Fibroblast of skin of scalp (primary cell): ENCODE data around the gene CALML6.
"Not testable (repeated sequence)": the region's sequence is repeated elsewhere in the genome, so short reads cannot be mapped to it uniquely, and the experiment has no call there.

Experiments used
- DNase-seq: peaks from one replicate; pipeline ENCODE4 v3.0.0-alpha.2; 2013

CALML6 gene

DNA sequence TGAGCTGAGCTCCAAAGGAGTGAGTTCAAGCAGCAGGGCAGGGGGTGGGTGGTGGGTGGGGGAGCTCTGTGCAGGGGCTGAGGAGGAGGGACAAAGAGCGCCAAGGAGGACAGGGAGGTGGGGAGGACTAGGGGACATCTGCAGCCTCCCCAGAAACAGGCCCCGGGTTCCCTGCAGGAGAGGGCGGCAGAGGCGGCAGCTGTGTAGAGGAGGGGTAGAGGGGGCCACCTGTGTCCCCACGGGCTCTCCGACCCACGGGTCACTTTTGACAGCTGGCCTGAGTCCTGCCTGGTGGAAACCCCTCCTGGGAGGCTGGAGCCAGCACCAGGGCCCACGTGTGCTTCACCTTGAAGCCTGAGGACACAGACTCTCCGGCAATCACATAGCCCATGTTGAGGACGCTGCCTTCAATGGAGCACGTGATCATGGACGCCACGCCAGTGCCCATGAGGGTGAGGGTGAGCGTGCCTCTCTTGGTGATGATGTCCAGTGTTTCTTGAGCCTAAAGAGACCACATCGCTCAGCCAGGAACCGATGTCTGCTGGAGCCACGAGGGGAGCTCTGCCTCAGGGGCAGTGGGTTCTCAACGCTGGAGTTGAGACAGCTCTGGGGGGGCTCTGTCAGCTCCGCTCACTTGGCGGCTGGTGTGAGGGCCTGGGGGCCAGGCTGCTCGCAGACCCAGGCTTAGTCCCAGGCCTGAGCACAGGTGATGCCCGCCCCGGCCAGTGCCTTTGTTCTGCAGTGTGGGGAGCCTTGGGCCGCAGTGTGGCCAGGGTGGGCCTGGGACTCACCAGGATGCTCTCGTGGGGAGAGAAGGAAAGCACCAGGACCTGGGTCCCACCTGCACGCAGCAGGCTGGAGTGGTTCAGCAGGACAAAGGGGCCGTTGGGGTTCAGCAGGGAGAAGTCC is 10.6 kb downstream of the CALML6 start:
- no peak for DNase-seq

DNA sequence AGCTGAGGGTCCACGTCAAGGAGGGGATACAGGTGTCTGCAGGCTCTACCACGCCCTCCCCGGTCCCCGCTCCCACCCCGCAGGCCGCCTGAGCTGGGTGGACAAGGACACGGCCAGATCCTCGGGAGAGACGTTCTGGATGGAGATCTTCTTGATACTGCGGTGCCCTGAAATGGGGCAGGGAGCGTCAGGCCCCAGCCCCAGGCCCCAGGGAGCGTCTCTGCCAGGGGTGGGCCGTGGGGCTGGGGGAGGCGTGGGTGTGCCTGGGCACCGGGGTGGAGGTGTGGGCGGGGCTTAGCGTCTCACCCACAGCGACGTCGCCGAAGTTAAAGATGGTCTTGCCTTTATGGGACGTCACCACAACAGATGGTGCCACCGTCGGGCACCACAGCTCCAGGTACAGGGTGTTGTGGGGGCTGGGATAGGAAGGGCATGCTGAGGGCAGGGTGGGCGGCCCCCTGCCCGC is 11.3 kb downstream of the CALML6 start:
- no peak for DNase-seq

DNA sequence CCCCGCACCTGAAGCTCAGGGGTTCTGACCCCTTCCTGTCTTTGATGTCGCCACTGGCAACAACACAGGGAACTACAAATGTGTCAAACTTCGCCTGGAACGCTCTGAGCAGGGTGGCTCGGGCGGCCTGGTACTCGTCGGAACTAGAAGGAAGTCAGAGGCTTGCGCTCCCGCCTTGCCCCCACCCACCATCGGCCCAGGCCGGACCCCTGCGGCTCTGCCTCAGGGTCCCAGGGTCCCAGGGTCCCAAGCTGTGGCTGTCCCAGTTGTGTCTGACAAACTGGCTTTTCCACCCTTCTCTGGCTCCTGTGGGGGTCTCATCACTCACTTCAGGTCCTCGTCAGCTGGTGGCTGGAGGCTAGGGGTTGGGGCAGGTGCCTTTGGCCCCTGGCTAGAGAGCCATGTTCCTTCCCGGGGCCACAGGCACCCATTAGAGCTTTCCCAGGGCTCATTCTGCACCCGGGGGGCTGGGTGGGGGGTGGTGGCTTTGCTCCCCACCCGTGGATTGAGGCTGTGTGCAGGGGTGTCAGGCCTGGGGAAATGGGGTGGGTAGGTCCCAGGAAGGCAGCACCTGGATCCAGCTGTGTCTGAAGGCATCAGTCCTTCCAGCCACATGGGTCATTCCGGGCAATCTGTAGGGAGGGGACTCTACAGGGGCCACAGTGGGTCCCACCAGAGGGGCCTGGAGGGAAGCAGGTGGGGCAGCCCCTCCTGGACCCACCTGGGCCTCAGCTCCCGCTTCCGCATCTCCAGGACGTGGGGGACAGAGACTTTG is 12.0 kb downstream of the CALML6 start:
- no peak for DNase-seq

DNA sequence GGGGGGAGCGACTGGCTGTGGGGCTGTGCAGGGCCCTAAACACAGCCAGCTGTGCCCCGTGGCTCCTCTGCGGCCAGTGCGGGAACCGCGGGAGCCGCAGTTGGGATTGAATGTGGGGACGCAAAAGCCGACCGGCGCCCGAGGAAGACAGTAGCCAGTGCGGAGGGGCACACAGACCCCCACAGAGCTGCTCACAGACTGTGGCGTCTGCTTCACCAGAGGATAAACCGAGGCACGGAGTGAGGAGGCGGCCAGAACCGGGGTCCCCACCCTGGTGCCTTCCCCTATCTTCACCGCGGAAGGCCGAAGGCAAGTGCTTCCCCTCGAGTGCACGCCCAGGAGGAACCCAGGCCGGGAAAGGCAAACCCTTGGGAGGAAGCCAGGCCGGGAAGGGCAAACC is 12.7 kb downstream of the CALML6 start:
- DNase-seq, result no peak

DNA sequence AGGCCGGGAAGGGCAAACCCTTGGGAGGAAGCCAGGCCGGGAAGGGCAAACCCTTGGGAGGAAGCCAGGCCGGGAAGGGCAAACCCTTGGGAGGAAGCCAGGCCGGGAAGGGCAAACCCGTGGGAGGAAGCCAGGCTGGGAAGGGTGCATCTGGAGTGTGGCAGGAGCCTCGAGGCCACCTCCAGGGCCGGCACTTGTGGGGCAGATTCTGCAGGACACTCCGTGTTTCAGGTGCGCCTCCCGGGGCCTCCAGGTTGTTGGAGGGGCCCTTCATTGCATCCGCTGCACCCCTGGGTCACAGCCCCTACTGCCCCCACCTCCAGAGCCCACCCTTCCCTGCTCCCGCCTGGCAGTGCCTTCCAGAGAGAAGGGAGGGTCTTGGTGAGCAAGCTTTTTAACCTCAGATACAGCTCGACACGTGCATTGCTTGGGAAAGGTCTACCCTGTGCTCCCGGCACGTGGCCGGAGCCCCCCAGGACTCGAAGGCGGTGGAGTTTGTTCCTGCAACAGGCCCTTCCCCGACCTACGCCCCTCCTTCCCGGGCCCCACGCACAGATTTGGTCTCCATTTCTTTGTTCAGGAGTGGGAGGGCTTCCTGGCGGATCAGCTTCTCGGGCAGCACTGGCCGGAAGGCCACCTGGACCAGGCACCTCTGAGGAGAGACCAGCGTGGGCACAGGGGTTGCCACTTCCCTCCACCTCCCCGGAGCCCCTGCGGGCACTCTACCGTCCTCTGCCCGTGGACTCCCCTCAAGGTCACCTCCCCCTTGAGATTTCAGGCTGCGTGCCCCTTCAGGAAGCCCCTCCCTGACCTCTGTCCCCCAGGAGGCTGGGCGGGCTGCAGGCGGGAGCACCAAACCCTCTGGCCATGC is 13.4 kb downstream of the CALML6 start:
- DNase-seq, result no peak

DNA sequence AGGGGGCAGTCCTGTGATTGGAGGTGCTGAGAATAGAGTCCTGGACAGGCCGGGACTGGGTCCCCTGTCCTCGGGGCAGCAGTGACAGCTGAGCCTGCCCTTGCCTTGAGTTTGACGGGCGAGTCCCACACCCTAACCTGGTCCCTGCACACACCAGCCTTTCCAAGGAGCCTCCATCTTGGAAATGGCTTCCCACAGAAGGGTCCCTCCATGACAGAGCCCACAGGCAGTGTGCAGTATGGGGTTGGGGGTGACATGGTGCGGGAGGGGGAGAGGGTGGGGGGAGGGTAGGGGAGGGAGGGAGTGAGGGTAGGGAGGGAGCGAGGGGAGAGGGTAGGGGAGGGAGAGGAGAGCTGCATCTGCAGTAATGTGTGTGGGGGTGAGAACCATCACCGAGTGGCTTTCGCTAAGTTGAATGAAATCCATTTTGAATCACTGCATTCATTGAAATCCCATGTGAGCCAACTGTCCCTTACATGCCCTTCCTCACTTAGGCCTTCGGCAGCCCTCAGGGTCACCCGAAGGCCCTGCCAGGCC is 14.1 kb downstream of the CALML6 start:
- no peak for DNase-seq

DNA sequence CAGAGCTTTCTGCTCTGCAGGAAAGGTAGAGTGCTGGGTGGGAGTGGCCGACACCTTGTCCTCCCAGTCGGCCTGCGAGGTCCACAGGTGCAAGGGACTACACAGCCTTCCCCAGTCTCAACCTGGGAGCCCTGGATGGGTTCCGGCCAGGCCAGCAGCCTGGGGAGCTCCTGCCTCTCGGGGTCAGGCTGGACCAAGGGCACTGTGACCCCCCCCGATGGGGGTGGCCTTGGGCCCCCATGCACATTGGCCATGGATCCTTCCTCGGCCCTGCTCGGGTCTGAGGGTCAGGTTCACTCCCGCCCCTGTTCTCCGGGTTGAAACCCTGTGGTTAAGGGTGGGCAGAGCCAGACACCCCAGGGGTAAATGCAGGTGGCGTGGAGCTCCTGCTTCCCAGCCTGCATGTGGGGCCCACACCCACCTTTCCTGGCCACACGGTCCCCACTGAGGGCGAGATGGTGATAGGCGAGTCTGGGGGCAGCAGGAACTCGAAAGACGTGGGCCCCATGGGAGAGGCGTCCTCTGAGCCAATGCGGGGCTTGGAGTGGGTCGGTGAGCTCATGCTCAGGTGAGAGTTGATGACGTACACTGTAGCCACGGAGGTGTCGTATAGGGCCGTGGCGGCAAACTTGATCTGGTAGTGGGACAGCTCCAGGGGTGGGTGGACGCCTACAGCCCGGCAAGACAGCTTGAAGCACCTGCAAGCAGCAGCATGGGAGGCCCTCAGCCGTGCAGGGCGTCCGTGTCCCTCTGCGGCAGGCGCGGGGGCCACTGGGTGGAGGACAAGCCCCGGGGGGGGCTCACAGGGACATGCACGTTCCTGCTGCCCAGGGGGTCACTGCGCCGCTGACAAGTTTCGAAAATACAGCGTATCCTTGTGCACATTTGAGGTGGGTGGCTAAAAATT is 14.8 kb downstream of the CALML6 start:
- DNase-seq, result no peak

DNA sequence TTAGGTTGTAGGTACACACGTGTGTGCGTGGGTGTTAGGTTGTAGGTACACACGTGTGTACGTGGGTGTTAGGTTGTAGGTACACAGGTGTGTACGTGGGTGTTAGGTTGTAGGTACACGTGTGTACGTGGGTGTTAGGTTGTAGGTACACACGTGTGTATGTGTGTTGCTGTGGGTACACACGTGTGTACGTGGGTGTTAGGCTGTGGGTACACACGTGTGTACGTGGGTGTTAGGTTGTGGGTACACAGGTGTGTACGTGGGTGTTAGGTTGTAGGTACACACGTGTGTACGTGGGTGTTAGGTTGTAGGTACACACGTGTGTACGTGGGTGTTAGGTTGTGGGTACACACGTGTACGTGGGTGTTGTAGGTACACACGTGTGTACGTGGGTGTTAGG is 19.8 kb downstream of the CALML6 start:
- DNase-seq, result not testable (repeated sequence)

DNA sequence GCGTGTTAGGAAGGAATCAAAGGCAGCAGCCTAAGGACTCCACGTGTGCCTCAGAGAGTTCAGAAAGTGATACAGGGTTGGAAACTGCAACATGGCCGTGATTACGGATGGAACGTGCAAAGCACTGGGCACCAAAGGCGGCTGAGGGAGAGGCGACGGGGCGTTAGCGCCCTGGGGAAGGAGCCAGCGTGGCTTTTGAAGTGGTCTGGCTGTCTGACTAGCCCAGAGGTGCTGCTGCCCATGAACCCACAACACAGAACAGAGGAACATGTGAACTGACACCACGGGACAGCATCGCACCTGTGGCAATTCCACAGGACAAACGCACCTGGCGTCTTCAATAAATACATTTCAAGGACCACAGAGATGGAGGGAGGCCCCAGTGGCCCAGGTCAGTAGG is 22.0 kb downstream of the CALML6 start:
- DNase-seq, result no peak

DNA sequence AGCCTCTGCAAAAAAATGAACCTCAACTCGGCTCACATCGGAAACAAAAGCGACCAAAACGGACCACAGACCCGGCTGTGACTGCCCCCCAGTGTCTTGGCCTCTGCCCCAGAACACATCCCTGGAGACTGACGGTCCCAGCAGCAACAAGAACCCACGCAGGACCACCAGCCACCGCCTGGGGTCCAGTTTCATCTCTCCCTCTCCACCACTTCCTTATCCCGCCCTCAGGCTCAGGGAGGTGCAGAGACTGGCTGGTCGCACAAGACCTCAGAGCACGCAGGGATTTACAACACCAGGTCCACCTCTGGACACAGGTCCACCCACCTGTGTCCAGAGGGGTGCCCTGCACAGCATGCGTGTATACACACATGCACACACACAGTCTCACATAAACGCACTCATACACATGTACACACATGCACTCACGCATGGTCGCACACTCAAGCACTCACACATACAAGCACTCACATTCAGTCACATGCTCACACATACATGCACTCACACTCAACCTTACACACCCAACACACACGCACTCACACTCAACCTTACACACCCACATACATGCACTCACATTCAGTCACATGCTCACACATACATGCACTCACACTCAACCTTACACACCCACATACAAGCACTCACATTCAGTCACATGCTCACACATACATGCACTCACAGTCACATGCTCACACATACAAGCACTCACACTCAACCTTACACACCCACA is 22.7 kb downstream of the CALML6 start:
- DNase-seq, result no peak

DNA sequence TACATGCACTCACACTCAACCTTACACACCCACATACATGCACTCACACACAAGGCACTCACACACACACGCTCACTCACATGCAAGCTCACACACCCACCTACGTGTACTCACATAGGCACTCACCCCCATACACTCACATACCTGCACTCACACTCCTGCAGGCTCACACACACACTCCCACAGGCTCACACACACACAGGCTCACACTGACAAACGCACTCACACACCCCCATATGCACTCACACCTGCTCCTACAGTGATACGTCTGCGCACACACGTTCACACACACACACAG is 23.2 kb downstream of the CALML6 start:
- DNase-seq, result no peak

DNA sequence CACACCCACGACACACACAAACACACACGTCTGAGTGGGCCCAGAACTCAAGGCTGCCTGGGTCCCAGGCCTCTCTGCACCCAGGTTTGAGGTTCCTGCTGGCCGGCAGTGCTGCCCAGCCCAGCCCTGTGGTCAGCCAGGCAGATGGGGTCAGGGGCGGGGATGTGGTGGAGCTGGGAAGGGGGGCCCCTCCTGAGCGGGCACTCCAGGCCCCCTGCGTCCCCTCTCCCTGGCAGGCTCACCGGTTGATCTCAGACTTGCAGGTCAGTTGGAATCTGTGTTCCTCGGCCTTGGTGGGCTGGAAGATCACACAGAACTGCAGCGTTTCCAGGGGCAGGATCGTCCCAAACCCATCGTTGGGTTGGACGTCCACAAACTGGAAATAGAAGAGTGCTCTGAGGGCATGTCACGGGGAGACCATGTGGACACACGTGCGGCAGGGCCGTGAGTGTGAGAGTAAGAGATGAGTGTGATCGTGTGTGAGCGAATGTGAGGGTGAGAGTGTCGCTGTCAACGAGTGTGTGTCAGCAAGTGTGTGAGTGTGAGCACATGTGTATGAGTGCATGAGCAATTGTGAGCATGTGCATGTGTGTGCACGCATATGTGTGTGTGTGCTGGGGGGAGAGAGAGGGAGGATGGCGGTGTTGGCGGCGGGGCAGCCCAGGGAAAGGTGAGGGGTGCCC is 23.7 kb downstream of the CALML6 start:
- no peak for DNase-seq

DNA sequence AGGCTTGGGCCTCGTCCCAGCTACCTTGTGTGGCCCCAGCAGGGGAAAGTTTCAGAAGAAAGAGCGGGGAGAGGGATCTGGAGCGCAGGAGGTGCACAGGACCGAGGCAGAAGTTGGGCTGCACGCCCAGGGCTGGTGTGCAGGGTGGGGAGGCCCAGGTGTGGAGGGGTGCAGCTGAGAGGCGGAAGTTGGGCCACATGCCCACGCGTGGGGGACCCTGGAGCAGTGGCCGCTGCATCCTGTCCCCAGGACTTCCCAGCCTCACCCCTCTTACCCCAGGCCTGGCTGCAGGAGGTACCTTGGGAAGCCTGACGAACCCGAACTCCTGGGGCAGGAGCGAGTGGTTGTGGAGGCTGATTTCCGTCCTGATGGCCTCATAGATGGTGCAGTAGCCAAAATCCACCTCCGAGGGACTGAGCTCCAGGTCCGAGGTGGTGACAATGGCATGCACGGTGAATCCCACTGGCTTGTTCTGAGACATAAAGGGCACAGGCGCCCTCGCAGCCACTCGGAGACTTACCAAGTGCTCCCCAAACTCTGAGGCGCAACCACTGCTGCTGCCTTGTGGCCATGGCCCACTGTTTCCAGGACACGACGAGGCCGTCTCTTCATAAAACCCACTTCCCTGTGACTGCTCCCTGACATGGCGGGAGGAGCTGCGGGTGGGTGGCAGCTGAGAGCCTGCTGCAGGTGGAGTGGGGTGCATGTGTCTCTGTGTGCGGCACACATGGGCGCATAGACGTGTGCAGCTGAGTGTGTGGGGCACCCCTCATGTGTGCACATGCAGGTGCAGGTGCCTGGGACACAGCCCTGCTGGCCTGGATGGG is 24.4 kb downstream of the CALML6 start:
- no peak for DNase-seq

DNA sequence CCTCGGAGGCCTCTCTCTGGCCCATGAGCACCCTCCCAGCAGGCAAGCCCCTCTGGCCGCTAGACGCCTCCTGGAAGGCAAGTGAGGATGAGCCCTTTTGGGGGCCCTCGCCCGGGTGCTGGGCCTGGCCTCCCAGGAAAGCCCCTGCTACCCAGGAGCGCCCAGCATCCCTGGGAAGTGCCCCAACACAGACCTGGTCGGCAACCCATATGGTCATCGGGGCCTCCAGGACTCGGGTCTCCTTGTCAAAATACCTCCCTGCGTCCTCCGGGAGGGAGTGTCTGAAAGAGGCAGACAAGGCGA is 25.0 kb downstream of the CALML6 start:
- DNase-seq, result no peak

DNA sequence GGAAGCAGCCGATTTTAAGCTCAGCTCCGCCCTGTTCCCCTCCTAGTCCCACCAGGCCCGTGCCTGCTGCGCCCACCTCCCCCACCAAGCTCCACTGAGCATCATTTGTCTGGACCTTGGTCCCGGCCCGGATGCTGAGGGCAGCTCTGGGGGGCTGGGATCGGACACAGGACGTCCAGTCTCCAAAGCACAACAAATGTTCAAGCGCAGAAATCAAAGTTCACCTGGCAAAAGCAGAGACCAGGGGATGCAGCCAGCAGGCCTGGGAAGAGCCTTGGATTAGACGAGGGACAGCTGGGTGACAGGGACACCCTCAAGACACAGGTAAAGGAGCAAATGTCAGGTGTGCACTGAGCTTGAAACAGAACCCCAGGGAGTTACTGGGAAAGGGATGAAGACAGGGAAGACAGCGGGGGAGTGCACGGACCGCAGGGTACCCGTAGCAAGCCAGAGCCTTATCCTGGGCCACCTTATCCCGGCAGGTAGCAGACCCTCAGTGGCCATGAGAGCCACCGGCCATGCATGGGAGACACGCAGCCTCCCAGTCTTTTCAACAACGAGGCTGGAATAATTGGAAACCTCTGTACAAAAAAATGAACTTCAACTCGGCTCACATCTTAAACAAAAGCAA is 26.3 kb downstream of the CALML6 start:
- DNase-seq, result no peak

DNA sequence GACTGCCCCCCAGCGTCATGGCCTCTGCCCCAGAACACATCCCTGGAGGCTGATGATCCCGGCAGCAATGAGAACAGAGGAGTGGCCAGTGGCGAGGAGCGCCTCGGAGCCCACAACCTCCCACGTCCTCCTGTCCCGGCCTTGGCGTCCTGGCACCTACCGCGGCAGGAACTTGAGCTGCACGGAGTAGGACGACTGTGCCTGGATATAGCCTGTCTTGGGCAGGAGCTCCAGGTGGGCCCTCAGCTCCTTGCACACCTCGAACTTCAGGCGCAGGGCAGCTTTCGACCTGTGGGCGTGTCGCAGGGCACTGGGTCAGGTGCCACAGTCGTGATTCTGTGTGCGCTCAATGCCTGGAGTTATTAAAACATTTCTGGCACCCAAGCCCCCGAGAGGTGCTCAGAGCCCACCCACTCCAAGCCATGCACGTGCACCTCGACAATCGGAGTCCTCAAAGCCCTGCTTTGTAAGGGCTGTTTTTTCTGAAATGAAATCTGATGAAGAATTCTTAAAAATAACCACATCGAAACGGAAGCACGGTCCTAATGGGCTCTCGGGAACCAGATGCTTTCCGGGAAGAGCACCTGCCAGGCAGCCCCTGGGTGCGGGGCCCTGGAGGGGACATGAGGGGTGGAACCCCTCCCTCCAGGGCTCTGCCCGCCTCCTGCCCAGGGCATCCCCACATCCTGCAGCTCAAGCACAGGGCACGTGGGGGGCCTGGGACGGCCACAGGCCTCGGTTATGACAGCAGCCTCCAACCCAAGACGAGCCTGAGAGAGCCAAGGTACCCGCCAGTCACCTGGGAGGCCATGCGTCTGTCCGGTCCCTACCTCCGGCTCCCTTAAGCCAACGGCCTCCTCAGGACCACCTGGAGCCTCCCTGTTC is 27.1 kb downstream of the CALML6 start:
- DNase-seq, result no peak

DNA sequence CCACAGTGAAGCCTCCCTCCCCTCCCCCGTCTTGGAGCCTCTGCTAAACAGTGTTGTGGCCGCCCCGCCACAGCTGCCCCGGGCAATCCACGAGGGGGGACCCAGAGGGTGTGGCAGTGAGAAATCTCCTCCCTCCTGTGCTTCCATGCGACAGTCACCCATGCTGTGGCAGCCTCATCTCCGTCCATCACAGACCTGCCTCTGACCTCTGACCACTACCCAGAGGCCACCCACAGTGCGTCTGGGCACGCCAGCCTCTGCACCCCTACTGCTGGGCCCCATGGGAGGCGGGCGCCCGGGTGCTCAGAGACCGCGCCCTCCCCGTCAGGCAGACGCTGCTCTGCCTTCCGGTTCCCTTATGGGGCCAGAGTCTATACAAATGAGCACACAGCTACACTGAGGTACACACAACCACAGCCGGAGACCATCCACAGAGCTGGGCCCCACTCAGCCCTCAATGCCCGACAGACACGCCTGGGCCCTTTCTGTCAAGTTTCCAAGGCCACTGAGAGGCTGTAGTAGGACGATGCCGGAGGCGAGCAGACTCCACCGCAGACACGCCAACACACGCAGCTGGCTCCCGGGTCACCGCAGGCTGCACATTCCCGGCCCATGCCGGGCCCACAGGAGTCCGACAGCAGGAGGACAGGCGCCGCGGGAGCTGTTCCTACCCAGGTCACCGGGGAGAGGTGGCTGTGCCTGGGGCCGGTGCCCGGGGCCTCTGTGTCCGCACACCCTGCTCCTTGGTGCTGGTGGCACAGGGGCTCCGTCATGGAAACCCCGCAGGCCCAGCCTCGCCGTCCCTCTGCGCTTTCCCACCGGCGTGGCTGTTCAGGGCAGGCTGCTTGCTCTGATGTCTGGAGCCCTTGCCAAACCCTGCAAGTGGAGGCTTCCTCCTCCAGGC is 27.9 kb downstream of the CALML6 start:
- DNase-seq, result no peak
